SU-DHL-6 (cell line): ENCODE data around the gene CPE.

Source experiments
- H2AFZ ChIP-seq: fragments of 200-600 bp; sonication (generic); 2 replicates; pipeline ENCODE4 v1.6.1; 2014; ENCODE audit warnings: low read depth, mild to moderate bottlenecking, moderate library complexity, mixed read lengths, antibody characterized with exemption, low read length; ENCODE audit not compliant: severe bottlenecking
- H3F3A ChIP-seq: fragments of 200-600 bp; shearing (Covaris generic); 2 replicates; pipeline ENCODE4 v1.6.0; 2016; ENCODE audit warnings: antibody characterized with exemption, mild to moderate bottlenecking; ENCODE audit not compliant: insufficient read depth
- H3K27ac ChIP-seq: fragments of 200-600 bp; sonication (generic); 2 replicates; pipeline ENCODE4 v1.5.1; 2016; ENCODE audit warnings: low read depth, mild to moderate bottlenecking, low read length, moderate library complexity, mixed read lengths
- H3K27me3 ChIP-seq: fragments of 200-600 bp; sonication (generic), shearing (Covaris generic); 2 replicates; pipeline ENCODE4 v1.6.0; 2014; ENCODE audit warnings: mild to moderate bottlenecking, low read length
- H3K36me3 ChIP-seq: fragments of 200-600 bp; sonication (generic); 2 replicates; pipeline ENCODE4 v1.6.1; 2014; ENCODE audit warnings: mild to moderate bottlenecking, low read length, mixed read lengths
- H3K4me2 ChIP-seq: fragments of 300-600, 200-600 bp; shearing (Covaris generic), sonication (generic); 2 replicates; pipeline ENCODE4 v1.6.0; 2014; ENCODE audit warnings: low read length, low read depth, mild to moderate bottlenecking; ENCODE audit not compliant: poor library complexity, severe bottlenecking
- H3K4me3 ChIP-seq: fragments of 200-600 bp; sonication (generic); 2 replicates; pipeline ENCODE4 v1.5.1; 2014; ENCODE audit warnings: antibody characterized with exemption, low read length, mild to moderate bottlenecking, mixed read lengths; ENCODE audit not compliant: insufficient read depth, poor library complexity, severe bottlenecking
- H3K79me2 ChIP-seq: fragments of 200-600 bp; sonication (generic); 2 replicates; pipeline ENCODE4 v1.6.1; 2014; ENCODE audit warnings: mild to moderate bottlenecking, low read length, moderate library complexity; ENCODE audit not compliant: insufficient read depth
- H3K9ac ChIP-seq: fragments of 200-600 bp; sonication (generic); 2 replicates; pipeline ENCODE4 v1.7.0; 2014; ENCODE audit warnings: mild to moderate bottlenecking, low read length
- H3K9me2 ChIP-seq: fragments of 200-600 bp; sonication (generic); replicated peaks from 2 replicates; pipeline ENCODE4 v1.6.1; 2014; ENCODE audit warnings: low read length; ENCODE audit not compliant: insufficient read depth
- H3K9me3 ChIP-seq: fragments of 200-600 bp; sonication (generic); 2 replicates; pipeline ENCODE4 v1.6.1; 2014; ENCODE audit warnings: low read length, mixed read lengths; ENCODE audit not compliant: insufficient read depth
- H4K20me1 ChIP-seq: fragments of 200-600 bp; sonication (generic); 2 replicates; pipeline ENCODE4 v1.6.1; 2014; ENCODE audit warnings: low read depth, mild to moderate bottlenecking, antibody characterized with exemption, low read length, moderate library complexity, mixed read lengths
- EZH2phosphoT487 ChIP-seq: fragments of 200-600 bp; sonication (generic), shearing (Covaris generic); conservative IDR thresholded peaks from 2 replicates; pipeline ENCODE4 v1.6.1; 2018; ENCODE audit warnings: mild to moderate bottlenecking, antibody characterized with exemption, low read length, moderate library complexity, mixed read lengths
- TF ChIP-seq, protein P1 (sequence below): fragments of 200-600 bp; sonication (generic); IDR thresholded peaks from one replicate; pipeline ENCODE4 v1.5.1; 2017; ENCODE audit warnings: antibody characterized with exemption, mild to moderate bottlenecking, low read length, moderate library complexity; ENCODE audit not compliant: insufficient read depth, poor library complexity, severe bottlenecking

The CPE gene

DNA sequence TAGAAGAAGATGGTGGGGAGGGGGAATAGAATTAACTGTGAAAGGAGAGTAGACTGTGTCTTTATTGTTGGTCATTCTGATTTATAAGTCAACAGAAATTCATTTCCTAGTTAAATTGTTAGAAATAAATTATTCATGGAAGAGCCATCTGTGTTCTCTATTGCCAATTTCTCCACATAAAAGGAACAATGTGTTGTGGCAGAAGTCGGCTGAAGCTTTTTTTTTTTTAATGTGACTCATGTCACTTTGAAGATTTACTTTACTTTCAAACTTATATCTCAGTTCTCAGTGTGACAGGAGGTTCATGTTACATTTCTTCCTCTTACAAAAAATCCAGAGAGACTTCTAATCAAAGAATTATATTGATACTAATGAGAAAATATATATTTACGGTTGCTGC, 60.5 kb downstream of the CPE start:
- TF ChIP-seq, protein P1, sequence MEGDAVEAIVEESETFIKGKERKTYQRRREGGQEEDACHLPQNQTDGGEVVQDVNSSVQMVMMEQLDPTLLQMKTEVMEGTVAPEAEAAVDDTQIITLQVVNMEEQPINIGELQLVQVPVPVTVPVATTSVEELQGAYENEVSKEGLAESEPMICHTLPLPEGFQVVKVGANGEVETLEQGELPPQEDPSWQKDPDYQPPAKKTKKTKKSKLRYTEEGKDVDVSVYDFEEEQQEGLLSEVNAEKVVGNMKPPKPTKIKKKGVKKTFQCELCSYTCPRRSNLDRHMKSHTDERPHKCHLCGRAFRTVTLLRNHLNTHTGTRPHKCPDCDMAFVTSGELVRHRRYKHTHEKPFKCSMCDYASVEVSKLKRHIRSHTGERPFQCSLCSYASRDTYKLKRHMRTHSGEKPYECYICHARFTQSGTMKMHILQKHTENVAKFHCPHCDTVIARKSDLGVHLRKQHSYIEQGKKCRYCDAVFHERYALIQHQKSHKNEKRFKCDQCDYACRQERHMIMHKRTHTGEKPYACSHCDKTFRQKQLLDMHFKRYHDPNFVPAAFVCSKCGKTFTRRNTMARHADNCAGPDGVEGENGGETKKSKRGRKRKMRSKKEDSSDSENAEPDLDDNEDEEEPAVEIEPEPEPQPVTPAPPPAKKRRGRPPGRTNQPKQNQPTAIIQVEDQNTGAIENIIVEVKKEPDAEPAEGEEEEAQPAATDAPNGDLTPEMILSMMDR, result no peak
- no peak for TF ChIP-seq EZH2phosphoT487
- no peaks in the 10 kb centered on the region for H4K20me1 ChIP-seq
- no peak overlapping the region for H3K9ac ChIP-seq
- H3K27ac ChIP-seq, result no peak overlapping the region
- H3K79me2 ChIP-seq, result no peaks in the 10 kb centered on the region
- no peak overlapping the region for H2AFZ ChIP-seq
- no peaks in the 10 kb centered on the region for H3K9me3 ChIP-seq
- H3K4me3 ChIP-seq, result no peak overlapping the region
- no peaks in the 10 kb centered on the region for H3K27me3 ChIP-seq
- no peaks in the 10 kb centered on the region for H3K36me3 ChIP-seq
- H3K9me2 ChIP-seq, result no peaks in the 10 kb centered on the region
- no peaks in the 10 kb centered on the region for H3F3A ChIP-seq
- no peak overlapping the region for H3K4me2 ChIP-seq

- Histone ChIP-seq H3K4me3 (no peak overlapping the region), H3K36me3 (no peaks in the 10 kb centered on the region), H3K9me3 (no peaks in the 10 kb centered on the region), H4K20me1 (no peaks in the 10 kb centered on the region), H3K9ac (no peak overlapping the region), H3K27me3 (no peaks in the 10 kb centered on the region), H3K79me2 (no peaks in the 10 kb centered on the region), H3K9me2 (no peaks in the 10 kb centered on the region), H3K27ac (no peak overlapping the region), H2AFZ (no peak overlapping the region), H3K4me2 (no peak overlapping the region), H3F3A (no peaks in the 10 kb centered on the region)
- no peak for TF ChIP-seq EZH2phosphoT487
- TF ChIP-seq, protein P1, result no peak
Observed at GRCh38 chr4:165439981-165440380, 61.2 kb downstream of the CPE start.

DNA sequence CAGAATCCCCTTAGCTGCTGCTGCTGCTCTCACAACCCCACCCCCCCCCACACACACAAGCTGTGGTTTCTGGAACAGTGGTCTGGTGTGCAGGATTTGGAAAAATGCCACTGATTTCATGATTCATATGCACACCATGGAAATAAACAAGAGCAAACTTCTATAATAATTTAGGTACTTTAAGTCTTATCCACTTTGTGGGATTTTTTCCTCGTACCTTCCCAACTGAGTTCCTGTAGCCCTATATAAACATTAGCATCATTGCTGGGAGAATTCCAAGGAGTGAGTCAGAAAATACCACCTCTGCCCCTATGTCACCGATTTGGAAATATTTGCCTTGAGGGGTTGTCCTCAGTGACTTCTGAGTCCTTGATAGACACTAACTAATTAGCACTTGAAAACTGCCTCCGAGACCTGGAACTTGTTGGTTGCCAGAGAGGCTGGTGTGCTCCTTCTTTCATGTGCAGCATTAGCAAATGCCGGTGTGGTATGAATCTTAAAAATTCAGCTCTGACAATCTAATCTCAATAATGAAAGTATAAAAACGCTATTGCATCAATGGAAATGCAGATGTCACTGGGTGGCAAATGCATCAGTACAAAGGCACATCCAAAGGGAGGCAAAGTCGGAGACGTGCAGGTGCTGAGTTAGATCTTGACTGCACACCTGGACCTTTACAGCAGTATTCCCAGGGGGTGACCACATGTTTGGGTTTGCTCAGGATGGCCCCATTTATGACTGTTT, 61.8 kb downstream of the CPE start:
- H3F3A ChIP-seq, result no peaks in the 10 kb centered on the region
- no peak overlapping the region for H3K4me3 ChIP-seq
- no peaks in the 10 kb centered on the region for H4K20me1 ChIP-seq
- H3K9ac ChIP-seq, result no peak overlapping the region
- no peaks in the 10 kb centered on the region for H3K9me3 ChIP-seq
- no peak overlapping the region for H3K4me2 ChIP-seq
- H3K27ac ChIP-seq, result no peak overlapping the region
- H3K79me2 ChIP-seq, result no peaks in the 10 kb centered on the region
- no peaks in the 10 kb centered on the region for H3K9me2 ChIP-seq
- H3K36me3 ChIP-seq, result no peaks in the 10 kb centered on the region
- no peak overlapping the region for H2AFZ ChIP-seq
- TF ChIP-seq EZH2phosphoT487, result no peak
- TF ChIP-seq, protein P1, result no peak
- H3K27me3 ChIP-seq, result no peaks in the 10 kb centered on the region
